ENCODE measurements around the gene COL5A1. TPM values are rescaled to one million over a fixed set of nuclear protein-coding genes. Genes with fewer than 3 reads are reported as not detected.

Gene COL5A1
- total RNA-seq, 4 donors from 2014 or later: 4.8 to 16.5 (median 9.4) TPM

DNA sequence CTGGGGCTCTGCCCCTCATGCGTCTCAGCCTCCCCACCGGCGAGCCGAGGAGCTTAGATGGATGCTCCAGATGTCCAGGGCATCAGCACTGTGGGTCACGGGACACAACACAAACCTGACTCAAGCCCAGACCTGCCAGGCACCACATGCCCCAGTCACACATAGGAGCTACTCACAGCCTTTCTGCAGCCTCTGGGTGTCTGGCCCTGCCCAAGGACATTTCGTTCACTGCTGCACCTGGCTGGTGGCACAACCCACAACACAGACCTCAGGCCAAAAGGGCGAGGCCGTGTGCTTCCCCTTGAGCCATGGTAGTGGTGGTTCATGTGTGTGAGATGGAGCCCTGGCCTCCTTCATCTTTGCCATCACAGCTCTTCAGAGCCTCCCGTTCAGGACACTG lies 149.4 kb downstream of the COL5A1 start:
- TF ChIP-seq, protein P1, sequence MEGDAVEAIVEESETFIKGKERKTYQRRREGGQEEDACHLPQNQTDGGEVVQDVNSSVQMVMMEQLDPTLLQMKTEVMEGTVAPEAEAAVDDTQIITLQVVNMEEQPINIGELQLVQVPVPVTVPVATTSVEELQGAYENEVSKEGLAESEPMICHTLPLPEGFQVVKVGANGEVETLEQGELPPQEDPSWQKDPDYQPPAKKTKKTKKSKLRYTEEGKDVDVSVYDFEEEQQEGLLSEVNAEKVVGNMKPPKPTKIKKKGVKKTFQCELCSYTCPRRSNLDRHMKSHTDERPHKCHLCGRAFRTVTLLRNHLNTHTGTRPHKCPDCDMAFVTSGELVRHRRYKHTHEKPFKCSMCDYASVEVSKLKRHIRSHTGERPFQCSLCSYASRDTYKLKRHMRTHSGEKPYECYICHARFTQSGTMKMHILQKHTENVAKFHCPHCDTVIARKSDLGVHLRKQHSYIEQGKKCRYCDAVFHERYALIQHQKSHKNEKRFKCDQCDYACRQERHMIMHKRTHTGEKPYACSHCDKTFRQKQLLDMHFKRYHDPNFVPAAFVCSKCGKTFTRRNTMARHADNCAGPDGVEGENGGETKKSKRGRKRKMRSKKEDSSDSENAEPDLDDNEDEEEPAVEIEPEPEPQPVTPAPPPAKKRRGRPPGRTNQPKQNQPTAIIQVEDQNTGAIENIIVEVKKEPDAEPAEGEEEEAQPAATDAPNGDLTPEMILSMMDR (IDR thresholded peaks at IDR 0.05): no peak
- no peak for TF ChIP-seq POLR2A (IDR thresholded peaks at IDR 0.05)
- WGBS, 2 donors: 83 to 93% methylated on average over 1 to 9 of the region's 9 CpGs
- no peak for DNase-seq
- Histone ChIP-seq H3K36me3 (no peaks in the 10 kb centered on the region), H3K4me3 (replicated peaks in 1 of 3) (no peak overlapping the region), H3K27ac (no peak overlapping the region), H3K9me3 (no peaks in the 10 kb centered on the region), H3K27me3 (no peaks in the 10 kb centered on the region), H3K4me1 (no peaks in the 10 kb centered on the region)
- intact Hi-C loops (cut with DNase I): no loop called here

DNA sequence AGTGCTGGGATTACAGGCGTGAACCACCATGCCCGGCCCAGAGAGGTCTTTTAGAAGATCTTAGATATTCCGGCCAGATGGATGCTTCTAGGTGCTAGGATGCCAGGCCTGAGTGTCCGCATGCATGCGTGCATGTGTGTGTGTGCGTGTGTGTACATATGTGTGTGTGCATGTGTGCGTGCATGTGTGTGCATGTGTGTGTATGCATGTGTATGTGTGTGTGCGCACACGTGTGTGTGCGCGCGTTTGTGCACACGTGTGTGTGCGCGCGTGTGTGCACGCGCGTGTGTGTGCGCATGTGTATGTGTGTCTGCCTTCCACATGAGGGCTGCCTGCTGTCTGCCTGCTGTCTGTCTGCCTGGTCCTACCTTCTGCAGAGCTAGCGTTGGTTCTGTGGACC lies 151.0 kb downstream of the COL5A1 start:
- 46 to 50% methylated on average over 6 to 16 of the region's 21 CpGs for WGBS, 2 donors
- no peaks in the 10 kb centered on the region for H3K4me1 ChIP-seq
- intact Hi-C loops (cut with DNase I): no loop called here
- no peaks in the 10 kb centered on the region for H3K27me3 ChIP-seq
- TF ChIP-seq, protein P1 (IDR thresholded peaks at IDR 0.05): no peak
- TF ChIP-seq POLR2A (IDR thresholded peaks at IDR 0.05): no peak
- no peak overlapping the region for H3K27ac ChIP-seq
- no peaks in the 10 kb centered on the region for H3K9me3 ChIP-seq
- DNase-seq: no peak
- no peaks in the 10 kb centered on the region for H3K36me3 ChIP-seq
- H3K4me3 ChIP-seq (replicated peaks in 1 of 3): no peak overlapping the region

DNA sequence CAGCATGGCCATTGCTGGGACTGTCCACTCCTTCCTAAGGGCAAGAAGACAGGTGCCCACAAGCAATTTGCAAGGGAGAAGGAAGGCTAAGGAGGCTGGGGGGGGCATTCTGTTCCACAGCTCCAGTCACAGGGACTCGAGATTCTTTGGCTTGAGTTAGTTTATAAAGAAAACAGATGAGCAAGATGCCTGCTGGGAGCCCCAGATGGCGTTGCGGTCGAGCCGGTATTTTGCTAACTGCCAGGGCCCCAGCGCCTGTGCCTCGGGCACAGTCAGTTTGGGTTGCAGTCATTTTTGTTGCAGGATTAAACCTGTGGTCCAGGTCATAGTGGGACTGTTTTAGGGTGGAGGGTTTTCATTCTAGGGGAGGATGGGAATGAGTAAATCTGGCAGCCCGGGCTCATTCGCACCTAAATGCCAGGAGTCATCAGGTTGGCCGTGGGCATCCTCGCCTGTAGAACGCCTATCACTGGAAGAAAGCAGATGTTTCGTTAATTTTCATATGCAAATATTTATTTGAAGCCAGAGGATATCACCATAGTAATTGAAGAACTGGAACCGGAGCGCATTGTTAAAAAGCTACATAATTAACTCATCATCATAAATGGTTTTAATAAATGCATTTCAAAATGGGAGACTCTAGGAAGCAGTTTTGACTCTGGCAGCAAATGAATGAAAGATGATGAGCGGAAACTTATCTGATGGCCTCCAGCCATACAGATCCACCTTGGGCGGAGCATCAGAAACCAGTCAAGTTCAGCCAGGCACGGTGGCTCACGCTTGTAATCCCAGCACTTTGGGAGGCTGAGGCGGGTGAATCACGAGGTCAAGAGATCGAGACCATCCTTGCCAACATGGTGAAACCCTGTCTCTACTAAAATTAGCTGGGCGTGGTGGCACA lies 151.9 kb downstream of the COL5A1 start:
- no peak overlapping the region for H3K27ac ChIP-seq
- no peaks in the 10 kb centered on the region for H3K36me3 ChIP-seq
- no peaks in the 10 kb centered on the region for H3K4me1 ChIP-seq
- no peak overlapping the region for H3K4me3 ChIP-seq (replicated peaks in 1 of 3)
- no peak for DNase-seq
- 92 to 93% methylated on average over 23 of the region's 23 CpGs for WGBS, 2 donors
- no peaks in the 10 kb centered on the region for H3K27me3 ChIP-seq
- intact Hi-C loops (cut with DNase I): no loop called here
- TF ChIP-seq, protein P1 (IDR thresholded peaks at IDR 0.05): no peak
- no peak for TF ChIP-seq POLR2A (IDR thresholded peaks at IDR 0.05)
- H3K9me3 ChIP-seq: no peaks in the 10 kb centered on the region

DNA sequence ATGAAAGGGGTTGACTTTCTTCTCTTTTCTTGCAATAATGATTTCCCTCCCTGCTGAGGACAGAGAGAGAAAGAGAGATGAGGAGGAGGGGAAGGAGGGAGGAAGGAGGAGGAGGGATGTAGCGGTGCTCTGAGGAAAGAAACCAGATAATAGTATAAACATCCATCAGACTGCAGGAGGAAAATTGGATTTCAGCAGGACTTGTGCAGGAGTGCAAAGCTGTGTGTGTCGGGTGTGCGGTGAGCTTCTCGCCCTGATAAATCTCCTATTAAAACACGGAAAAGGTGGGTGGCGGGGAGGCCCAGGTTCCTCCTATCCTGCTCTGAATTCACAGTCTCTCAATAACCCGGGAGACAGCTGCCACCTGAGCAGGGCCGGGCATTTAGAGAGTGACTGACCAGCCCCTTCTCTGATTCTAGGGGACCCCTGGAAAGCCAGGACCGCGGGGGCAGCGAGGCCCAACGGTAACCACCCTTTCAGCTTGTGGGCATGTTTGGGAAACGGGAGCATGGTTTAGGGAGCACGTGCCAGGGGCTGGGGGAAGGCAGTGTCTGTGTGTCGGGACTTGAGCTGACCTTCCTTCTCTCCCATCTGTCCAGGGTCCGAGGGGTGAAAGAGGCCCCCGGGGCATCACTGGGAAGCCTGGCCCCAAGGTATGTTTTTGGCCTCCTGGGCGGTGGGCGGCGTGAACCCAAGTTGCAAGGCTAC lies 153.2 kb downstream of the COL5A1 start:
- Histone ChIP-seq H3K27me3 (no peaks in the 10 kb centered on the region), H3K9me3 (no peaks in the 10 kb centered on the region), H3K36me3 (no peaks in the 10 kb centered on the region), H3K4me3 (replicated peaks in 1 of 3) (no peak overlapping the region), H3K27ac (no peak overlapping the region), H3K4me1 (no peaks in the 10 kb centered on the region)
- TF ChIP-seq, protein P1 (IDR thresholded peaks at IDR 0.05): no peak
- TF ChIP-seq POLR2A (IDR thresholded peaks at IDR 0.05): no peak
- intact Hi-C loops (cut with DNase I): no loop called here
- no peak for DNase-seq
- WGBS, 2 donors: 86 to 94% methylated on average over 19 to 20 of the region's 20 CpGs

DNA sequence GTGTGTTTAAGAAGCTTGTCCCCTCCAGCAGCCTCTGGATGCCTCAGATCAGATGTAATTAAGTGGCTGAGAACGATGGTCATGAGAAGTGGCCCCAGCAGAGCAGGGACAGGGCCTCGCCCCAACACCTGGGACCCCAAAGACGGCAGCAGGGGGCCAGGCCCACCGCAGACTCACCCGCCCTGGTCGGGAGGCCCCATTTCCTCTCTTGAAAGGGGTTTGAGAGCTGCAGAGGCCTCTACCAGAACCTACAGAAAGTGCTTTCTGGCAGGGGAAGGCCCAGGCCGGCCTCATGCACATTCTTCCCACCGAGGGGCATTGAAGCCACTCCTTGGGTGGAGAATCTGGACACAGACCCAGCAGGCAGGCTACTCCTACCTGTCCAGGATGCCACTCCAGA lies 153.8 kb downstream of the COL5A1 start:
- H3K9me3 ChIP-seq: no peaks in the 10 kb centered on the region
- no peaks in the 10 kb centered on the region for H3K4me1 ChIP-seq
- TF ChIP-seq POLR2A (IDR thresholded peaks at IDR 0.05): no peak
- TF ChIP-seq, protein P1 (IDR thresholded peaks at IDR 0.05): no peak
- 82 to 87% methylated on average over 7 to 8 of the region's 8 CpGs for WGBS, 2 donors
- H3K27me3 ChIP-seq: no peaks in the 10 kb centered on the region
- intact Hi-C loops (cut with DNase I): no loop called here
- no peak for DNase-seq
- no peak overlapping the region for H3K27ac ChIP-seq
- H3K36me3 ChIP-seq: no peaks in the 10 kb centered on the region
- H3K4me3 ChIP-seq (replicated peaks in 1 of 3): no peak overlapping the region
